KMS-11 (cell line): ENCODE data around the gene RHOBTB3.

Source experiments
- H2AFZ ChIP-seq: fragments of 200-600 bp; sonication (generic); 2 replicates; pipeline ENCODE4 v1.6.1; 2016; ENCODE audit warnings: antibody characterized with exemption, mixed run types, low read depth
- H3K27ac ChIP-seq: fragments of 200-600 bp; sonication (generic); 2 replicates; pipeline ENCODE4 v1.6.1; 2016; ENCODE audit warnings: mild to moderate bottlenecking, mixed run types
- H3K27me3 ChIP-seq: fragments of 200-600 bp; sonication (generic); 2 replicates; pipeline ENCODE4 v1.6.1; 2017; ENCODE audit warnings: mild to moderate bottlenecking, low read depth, mixed run types, moderate library complexity; ENCODE audit not compliant: insufficient read depth
- H3K36me3 ChIP-seq: fragments of 200-600 bp; sonication (generic); 2 replicates; pipeline ENCODE4 v1.6.1; 2017; ENCODE audit warnings: mild to moderate bottlenecking, mixed run types; ENCODE audit not compliant: insufficient read depth
- H3K4me1 ChIP-seq: fragments of 200-600 bp; sonication (generic); 2 replicates; pipeline ENCODE4 v1.6.1; 2016; ENCODE audit warnings: mild to moderate bottlenecking, low read depth, mixed run types; ENCODE audit not compliant: poor library complexity, severe bottlenecking
- H3K4me2 ChIP-seq: fragments of 200-600 bp; sonication (generic); 2 replicates; pipeline ENCODE4 v1.7.0; 2016; ENCODE audit warnings: mild to moderate bottlenecking, mixed run types
- H3K4me3 ChIP-seq: fragments of 200-600 bp; sonication (generic); IDR thresholded peaks from 2 replicates; pipeline ENCODE4 v1.6.1; 2017; ENCODE audit warnings: low read depth, low read length, mixed read lengths; ENCODE audit not compliant: insufficient read depth
- H3K79me2 ChIP-seq: fragments of 200-600 bp; sonication (generic); 2 replicates; pipeline ENCODE4 v1.6.1; 2016; ENCODE audit warnings: low read depth, mixed run types; ENCODE audit not compliant: insufficient read depth
- H3K9ac ChIP-seq: fragments of 200-600 bp; sonication (generic); 2 replicates; pipeline ENCODE4 v1.6.1; 2016; ENCODE audit warnings: mild to moderate bottlenecking, mixed run types
- H4K20me1 ChIP-seq: fragments of 200-600 bp; sonication (generic); 2 replicates; pipeline ENCODE4 v1.6.1; 2016; ENCODE audit warnings: mild to moderate bottlenecking, mixed run types; ENCODE audit not compliant: insufficient read depth
- CTCF ChIP-seq: fragments of 200-600 bp; sonication (generic); conservative IDR thresholded peaks from 2 replicates; pipeline ENCODE4 v1.6.1; 2017; ENCODE audit warnings: low read depth, mild to moderate bottlenecking, antibody characterized with exemption, low read length, moderate library complexity, mixed read lengths

The RHOBTB3 gene

GRCh38 chr5:95801961-95802360, 70.8 kb downstream of the RHOBTB3 start:
- TF ChIP-seq CTCF = no peak
- Histone ChIP-seq H2AFZ (no peak overlapping the region), H3K4me1 (no peaks in the 10 kb centered on the region), H3K4me2 (no peak overlapping the region), H3K4me3 (no peak overlapping the region), H3K27me3 (no peaks in the 10 kb centered on the region), H3K36me3 (no peaks in the 10 kb centered on the region), H3K9ac (no peak overlapping the region), H3K79me2 (no peaks in the 10 kb centered on the region), H4K20me1 (no peaks in the 10 kb centered on the region), H3K27ac (no peak overlapping the region)

- Histone ChIP-seq H3K9ac (no peak overlapping the region), H3K4me2 (no peak overlapping the region), H3K4me1 (no peaks in the 10 kb centered on the region), H3K36me3 (no peaks in the 10 kb centered on the region), H4K20me1 (no peaks in the 10 kb centered on the region), H3K79me2 (no peaks in the 10 kb centered on the region), H2AFZ (no peak overlapping the region), H3K4me3 (no peak overlapping the region), H3K27me3 (no peaks in the 10 kb centered on the region), H3K27ac (no peak overlapping the region)
- no peak for TF ChIP-seq CTCF
Measured at GRCh38 chr5:95803271-95804148, 72.4 kb downstream of the RHOBTB3 start.

- no peak for TF ChIP-seq CTCF
- no peak overlapping the region for H2AFZ ChIP-seq
- H3K4me2 ChIP-seq = no peak overlapping the region
- no peaks in the 10 kb centered on the region for H3K36me3 ChIP-seq
- H3K79me2 ChIP-seq = no peaks in the 10 kb centered on the region
- no peak overlapping the region for H3K4me3 ChIP-seq
- H3K27ac ChIP-seq = no peak overlapping the region
- H3K27me3 ChIP-seq = no peaks in the 10 kb centered on the region
- H3K4me1 ChIP-seq = no peaks in the 10 kb centered on the region
- H3K9ac ChIP-seq = no peak overlapping the region
- no peaks in the 10 kb centered on the region for H4K20me1 ChIP-seq
Measured at GRCh38 chr5:95804736-95805539, 73.8 kb downstream of the RHOBTB3 start.

- TF ChIP-seq CTCF = no peak
- Histone ChIP-seq H2AFZ (no peak overlapping the region), H4K20me1 (no peaks in the 10 kb centered on the region), H3K9ac (no peak overlapping the region), H3K27ac (no peak overlapping the region), H3K4me3 (no peak overlapping the region), H3K27me3 (no peaks in the 10 kb centered on the region), H3K4me1 (no peaks in the 10 kb centered on the region), H3K36me3 (no peaks in the 10 kb centered on the region), H3K79me2 (no peaks in the 10 kb centered on the region), H3K4me2 (no peak overlapping the region)
Measured at GRCh38 chr5:95806687-95807086, 75.6 kb downstream of the RHOBTB3 start.
